ENCODE measurements around the gene XAB2. TPM values are rescaled to one million over a fixed set of nuclear protein-coding genes. Genes with fewer than 3 reads are reported as not detected.

The XAB2 gene
- total RNA-seq (2022; extraction: Qiagen RNA extraction; ENCODE audit: low read depth): 15.8 to 27.9 TPM (median 26.8 TPM) in 5 replicates

DNA sequence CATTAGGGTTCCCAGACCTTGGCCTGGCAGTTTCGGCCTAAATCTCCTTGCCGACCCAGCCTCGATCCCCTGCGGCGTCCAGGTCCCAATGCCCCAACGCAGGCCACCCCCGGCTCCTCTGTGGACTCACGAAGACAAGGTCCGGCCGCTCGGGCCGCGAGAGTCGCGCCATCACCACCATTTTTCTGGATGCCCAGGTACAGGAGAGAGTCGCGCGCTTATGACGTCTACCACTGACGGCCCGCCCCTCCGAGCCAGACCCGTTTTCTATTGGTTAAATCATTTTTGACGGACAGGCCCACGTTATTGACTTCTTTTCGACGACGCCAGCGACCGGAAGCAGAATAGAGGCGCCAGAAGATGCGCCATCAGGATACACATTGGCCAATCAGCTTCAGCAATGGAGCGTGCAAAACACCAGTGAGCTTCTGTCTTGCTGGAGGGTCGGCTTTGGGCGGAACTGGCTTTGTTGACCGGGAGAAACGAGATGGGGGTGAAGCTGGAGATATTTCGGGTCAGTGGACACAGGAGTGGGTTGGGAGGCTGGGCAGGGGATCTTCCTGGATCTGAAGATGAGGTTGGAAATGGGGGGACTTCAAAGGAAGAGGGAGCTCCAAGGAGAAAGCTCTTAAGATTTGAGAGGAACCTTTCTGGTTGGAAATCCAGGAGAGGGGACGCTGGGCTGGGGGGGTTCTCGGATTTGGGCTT, at the start of gene XAB2, which contains the start of gene PET100:
Gene XAB2 (minus strand): TSS at position 199 of the 708 bp plus-strand sequence. CDS start 18 bp downstream, at position 181.
Gene PET100 (plus strand): TSS at position 447 of the 708 bp plus-strand sequence. CDS start 41 bp downstream, at position 488.

DNA sequence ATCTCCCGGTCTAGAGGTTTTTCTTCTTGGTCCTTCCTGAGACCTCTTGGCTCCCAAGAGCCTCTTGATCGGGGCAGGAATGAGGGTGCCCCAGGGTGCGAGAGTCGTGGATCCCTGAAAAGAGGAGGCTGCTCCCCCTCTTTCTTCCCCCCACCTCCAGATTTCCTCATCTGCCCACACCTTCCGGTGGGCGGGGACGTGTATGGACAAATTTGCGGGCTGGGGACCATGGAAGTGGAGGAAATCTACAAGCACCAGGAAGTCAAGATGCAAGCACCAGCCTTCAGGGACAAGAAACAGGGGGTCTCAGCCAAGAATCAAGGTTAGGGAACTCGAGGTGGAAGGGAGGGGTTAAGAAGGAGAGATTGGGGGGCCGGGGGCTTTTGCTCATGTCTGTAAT, 47.5 kb upstream of the XAB2 start, which contains the start of gene MCEMP1:
Gene MCEMP1 (plus strand): TSS at position 237 of the 400 bp plus-strand sequence. CDS start 31 bp downstream, at position 268.

DNA sequence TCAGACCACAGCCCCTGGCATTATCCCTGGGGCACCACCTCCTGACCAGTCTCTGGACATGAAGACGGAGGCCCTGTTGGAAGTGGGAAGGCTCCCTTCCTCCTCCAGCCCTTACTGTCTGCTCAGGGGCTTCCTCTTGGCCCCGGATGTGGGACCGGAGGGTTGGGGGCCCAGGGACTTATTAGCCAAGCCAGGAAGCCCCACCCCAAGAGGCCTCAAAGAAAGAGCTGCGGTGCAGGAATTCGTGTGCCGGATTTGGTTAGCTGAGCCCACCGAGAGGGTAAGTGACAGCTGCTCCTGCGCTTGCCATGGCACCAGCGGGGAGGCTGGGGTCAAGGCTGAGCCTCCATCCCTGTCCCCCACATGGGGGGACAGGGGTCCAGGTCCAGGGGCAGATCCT, 39.5 kb upstream of the XAB2 start, which contains the start of gene RETN:
Gene RETN (plus strand): TSS at position 208 of the 400 bp plus-strand sequence. CDS start 278 bp downstream, outside the sequence.

DNA sequence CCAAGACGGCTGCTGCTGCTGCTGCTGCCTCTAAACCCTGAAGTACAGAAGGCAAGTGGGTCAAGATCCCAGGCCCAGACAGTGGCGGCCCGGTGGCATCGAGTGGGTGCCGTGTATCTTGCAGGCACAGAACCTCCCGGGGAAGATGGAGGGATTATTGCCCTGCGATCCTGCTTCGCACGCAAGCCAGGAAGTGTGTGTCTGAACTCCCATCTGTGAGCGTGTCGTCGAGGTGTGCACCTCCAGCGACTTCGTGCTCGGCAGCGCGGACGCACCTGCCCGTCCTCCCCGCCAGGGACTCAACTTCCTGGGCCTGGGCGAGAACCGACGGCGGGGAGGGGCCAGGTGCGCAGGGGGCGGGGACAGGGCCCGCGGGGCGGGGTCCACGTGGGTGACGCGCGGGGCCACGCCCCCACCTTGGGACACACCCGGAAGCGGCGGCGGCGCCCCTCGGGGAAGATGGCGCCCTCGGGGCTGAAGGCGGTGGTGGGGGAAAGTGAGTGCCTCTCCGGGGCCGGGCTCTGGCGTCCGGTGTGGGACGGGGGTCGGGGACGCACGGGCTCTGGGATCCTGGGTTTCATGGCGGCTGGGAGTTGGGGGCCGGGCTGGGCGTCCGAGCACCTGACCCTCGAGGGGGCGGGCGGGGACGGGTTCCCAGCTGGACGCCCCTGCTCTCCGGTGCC, 7.5 kb upstream of the XAB2 start, which contains the start of gene STXBP2:
Gene STXBP2 (plus strand): TSS at position 420 of the 683 bp plus-strand sequence. CDS start 40 bp downstream, at position 460.

DNA sequence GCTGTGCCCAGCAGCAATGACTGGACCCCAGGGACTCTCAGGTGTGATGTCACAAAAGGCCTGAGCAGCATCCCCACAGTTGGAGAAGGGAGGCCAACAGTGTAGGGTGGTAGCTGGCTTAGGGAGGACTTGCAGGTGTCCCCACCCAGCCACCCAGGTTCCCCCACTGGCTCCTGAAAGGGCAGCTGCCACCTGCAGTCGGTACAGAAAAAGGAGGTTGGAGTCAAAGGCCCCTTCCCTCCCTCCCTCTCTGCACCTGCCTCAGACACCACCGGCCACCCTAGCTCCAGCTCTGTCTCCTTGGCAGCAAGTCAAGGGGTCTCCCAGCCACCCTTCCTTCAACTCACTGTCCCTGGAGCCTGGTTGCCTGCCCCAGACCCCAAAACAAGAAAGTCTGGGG, 4.4 kb upstream of the XAB2 start, which contains the start of gene PCP2:
Gene PCP2 (minus strand): TSS at position 22 of the 400 bp plus-strand sequence. CDS start 262 bp downstream, outside the sequence.

DNA sequence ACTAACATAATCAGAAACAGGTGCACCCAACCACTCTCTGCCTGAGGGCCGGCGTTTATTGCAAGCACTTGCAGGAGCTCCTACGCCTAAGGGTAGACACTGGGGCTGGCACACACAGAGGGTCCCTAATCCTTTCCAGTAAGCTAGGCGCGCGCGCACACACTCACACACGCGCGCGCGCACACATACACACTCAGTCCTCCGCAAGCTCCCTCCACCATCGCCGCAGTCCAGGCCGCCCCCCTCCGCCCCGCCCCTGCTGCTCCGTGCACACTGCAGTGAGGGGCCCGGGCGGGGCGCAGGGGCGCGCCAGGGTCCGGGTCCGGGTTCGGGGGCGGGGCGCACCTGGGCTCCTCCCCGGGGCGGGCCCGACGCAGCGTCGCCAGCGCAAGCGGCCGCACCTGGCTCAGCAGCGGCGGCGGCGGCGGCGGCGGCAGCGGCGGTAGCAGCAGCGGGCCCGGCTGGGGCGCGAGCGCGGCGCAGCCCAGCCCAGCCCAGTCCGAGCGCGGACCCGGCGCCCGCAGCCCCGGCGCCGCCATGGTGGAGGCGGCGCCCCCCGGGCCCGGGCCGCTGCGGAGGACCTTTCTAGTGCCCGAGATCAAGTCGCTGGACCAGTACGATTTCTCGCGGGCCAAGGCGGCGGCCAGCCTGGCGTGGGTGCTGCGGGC, 33.7 kb downstream of the XAB2 start, which contains the start of gene CAMSAP3:
Gene CAMSAP3 (plus strand): TSS at position 398 of the 668 bp plus-strand sequence. CDS start 140 bp downstream, at position 538.

Other genes with a start within 250 kb of the XAB2 start
- 1.6 to 2.7 TPM (median 2.1 TPM) in 5 replicates for gene PEX11G, start 140.5 kb downstream of the XAB2 start, total RNA-seq (2022; extraction: Qiagen RNA extraction; ENCODE audit: low read depth)
- gene ZNF358, start 113.4 kb downstream of the XAB2 start, total RNA-seq (2022; extraction: Qiagen RNA extraction; ENCODE audit: low read depth): 10.7 to 21.1 TPM (median 17.4 TPM) in 5 replicates
- gene MCOLN1, start 106.9 kb downstream of the XAB2 start, total RNA-seq (2022; extraction: Qiagen RNA extraction; ENCODE audit: low read depth): 6.6 to 14.2 TPM (median 13.6 TPM) in 5 replicates
- gene PNPLA6, start 93.8 kb downstream of the XAB2 start, total RNA-seq (2022; extraction: Qiagen RNA extraction; ENCODE audit: low read depth): 20.6 to 42.1 TPM (median 36.0 TPM) in 5 replicates
- 2.4 to 6.9 TPM (median 4.3 TPM) in 5 replicates for gene CAMSAP3, start 33.7 kb downstream of the XAB2 start, total RNA-seq (2022; extraction: Qiagen RNA extraction; ENCODE audit: low read depth)
- gene PET100, start 248 bp upstream of the XAB2 start, total RNA-seq (2022; extraction: Qiagen RNA extraction; ENCODE audit: low read depth): 43.5 to 95.4 TPM (median 54.5 TPM) in 5 replicates
- not detected in 5 replicates for gene PCP2, start 4.2 kb upstream of the XAB2 start, total RNA-seq (2022; extraction: Qiagen RNA extraction; ENCODE audit: low read depth)
- 26.8 to 46.6 TPM (median 39.2 TPM) in 5 replicates for gene STXBP2, start 7.6 kb upstream of the XAB2 start, total RNA-seq (2022; extraction: Qiagen RNA extraction; ENCODE audit: low read depth)
- gene RETN, start 39.5 kb upstream of the XAB2 start, total RNA-seq (2022; extraction: Qiagen RNA extraction; ENCODE audit: low read depth): not detected in 5 replicates
- gene MCEMP1, start 47.5 kb upstream of the XAB2 start, total RNA-seq (2022; extraction: Qiagen RNA extraction; ENCODE audit: low read depth): not detected in 5 replicates
- 43.1 to 110 TPM (median 100 TPM) in 5 replicates for gene TRAPPC5, start 51.3 kb upstream of the XAB2 start, total RNA-seq (2022; extraction: Qiagen RNA extraction; ENCODE audit: low read depth)
- not detected in 5 replicates for gene FCER2, start 72.6 kb upstream of the XAB2 start, total RNA-seq (2022; extraction: Qiagen RNA extraction; ENCODE audit: low read depth)
- gene CLEC4G, start 102.6 kb upstream of the XAB2 start, total RNA-seq (2022; extraction: Qiagen RNA extraction; ENCODE audit: low read depth): not detected in 5 replicates
- not detected in 5 replicates for gene CD209, start 118.0 kb upstream of the XAB2 start, total RNA-seq (2022; extraction: Qiagen RNA extraction; ENCODE audit: low read depth)
- not detected in 5 replicates for gene CLEC4M, start 133.7 kb upstream of the XAB2 start, total RNA-seq (2022; extraction: Qiagen RNA extraction; ENCODE audit: low read depth)
- 1.0 to 2.1 TPM (median 2.0 TPM) in 5 replicates for gene EVI5L, start 200.7 kb upstream of the XAB2 start, total RNA-seq (2022; extraction: Qiagen RNA extraction; ENCODE audit: low read depth)
- gene PRR36, start 244.8 kb upstream of the XAB2 start, total RNA-seq (2022; extraction: Qiagen RNA extraction; ENCODE audit: low read depth): 0.17 to 0.59 TPM (median 0.28 TPM) in 5 replicates